DND-41 (cell line): Measurements from ENCODE around the gene BRAF.
"Not testable (repeated sequence)": the region's sequence is repeated elsewhere in the genome, so short reads cannot be mapped to it uniquely, and the experiment has no call there.

Source experiments
- ATAC-seq: fragments of 200-7000 bp; cut with Tn5 transposase; 3 replicates; pipeline ENCODE4 v1.9.1; 2021; ENCODE audit warnings: low read depth; ENCODE audit not compliant: insufficient read depth
- DNase-seq: peaks from one replicate; pipeline ENCODE4 v3.0.0-alpha.2; 2020
- H2AFZ ChIP-seq: 2 replicates; pipeline ENCODE4 v1.6.0; 2012; ENCODE audit warnings: low read depth, low read length
- H3K27ac ChIP-seq: 2 replicates; pipeline ENCODE4 v1.5.1; 2012; ENCODE audit warnings: low read length, inconsistent platforms
- H3K27me3 ChIP-seq: fragments of 200-600 bp; sonication (generic); 2 replicates; pipeline ENCODE4 v1.6.0; 2012; ENCODE audit warnings: low read length, mild to moderate bottlenecking, inconsistent platforms; ENCODE audit not compliant: insufficient read depth, poor library complexity
- H3K36me3 ChIP-seq: 2 replicates; pipeline ENCODE4 v1.5.1; 2012; ENCODE audit warnings: low read length, inconsistent platforms; ENCODE audit not compliant: insufficient read depth
- H3K4me1 ChIP-seq: 2 replicates; pipeline ENCODE4 v1.5.1; 2012; ENCODE audit warnings: mild to moderate bottlenecking, low read length; ENCODE audit not compliant: insufficient read depth
- H3K4me2 ChIP-seq: 2 replicates; pipeline ENCODE4 v1.6.0; 2012; ENCODE audit warnings: mild to moderate bottlenecking, moderate library complexity, low read length, inconsistent platforms; ENCODE audit not compliant: insufficient read depth
- H3K4me3 ChIP-seq, 2 experiments: fragments of 200-600 bp in 1 of 2; shearing (Covaris generic) in 1 of 2; 2 replicates each; pipeline ENCODE4 v1.5.1; 2012 to 2016; ENCODE audit warnings: inconsistent platforms in 2 of 2, low read length in 2 of 2, mild to moderate bottlenecking in 2 of 2, low read depth in 1 of 2, moderate library complexity in 1 of 2
- H3K79me2 ChIP-seq: 2 replicates; pipeline ENCODE4 v1.6.0; 2012; ENCODE audit warnings: low read length, inconsistent platforms; ENCODE audit not compliant: insufficient read depth
- H3K9ac ChIP-seq: 2 replicates; pipeline ENCODE4 v1.6.0; 2012; ENCODE audit warnings: low read depth, mild to moderate bottlenecking, inconsistent platforms, low read length, moderate library complexity
- H3K9me3 ChIP-seq: 2 replicates; pipeline ENCODE4 v1.5.1; 2012; ENCODE audit warnings: low read length, moderate library complexity, mild to moderate bottlenecking, inconsistent platforms; ENCODE audit not compliant: insufficient read depth, severe bottlenecking
- H4K20me1 ChIP-seq: 2 replicates; pipeline ENCODE4 v1.6.0; 2012; ENCODE audit warnings: low read length; ENCODE audit not compliant: insufficient read depth
- EZH2 ChIP-seq: IDR thresholded peaks from 3 replicates; pipeline ENCODE4 v1.6.1; 2012; ENCODE audit warnings: borderline replicate concordance, low read depth, mild to moderate bottlenecking, moderate library complexity, low read length, inconsistent platforms; ENCODE audit not compliant: severe bottlenecking
- TF ChIP-seq, protein P1 (sequence below): IDR thresholded peaks from 2 replicates; pipeline ENCODE4 v1.5.1; 2012; ENCODE audit warnings: borderline replicate concordance, low read length, moderate library complexity, mild to moderate bottlenecking; ENCODE audit not compliant: poor library complexity, severe bottlenecking; ENCODE audit errors: extremely low read depth

The BRAF gene

DNA sequence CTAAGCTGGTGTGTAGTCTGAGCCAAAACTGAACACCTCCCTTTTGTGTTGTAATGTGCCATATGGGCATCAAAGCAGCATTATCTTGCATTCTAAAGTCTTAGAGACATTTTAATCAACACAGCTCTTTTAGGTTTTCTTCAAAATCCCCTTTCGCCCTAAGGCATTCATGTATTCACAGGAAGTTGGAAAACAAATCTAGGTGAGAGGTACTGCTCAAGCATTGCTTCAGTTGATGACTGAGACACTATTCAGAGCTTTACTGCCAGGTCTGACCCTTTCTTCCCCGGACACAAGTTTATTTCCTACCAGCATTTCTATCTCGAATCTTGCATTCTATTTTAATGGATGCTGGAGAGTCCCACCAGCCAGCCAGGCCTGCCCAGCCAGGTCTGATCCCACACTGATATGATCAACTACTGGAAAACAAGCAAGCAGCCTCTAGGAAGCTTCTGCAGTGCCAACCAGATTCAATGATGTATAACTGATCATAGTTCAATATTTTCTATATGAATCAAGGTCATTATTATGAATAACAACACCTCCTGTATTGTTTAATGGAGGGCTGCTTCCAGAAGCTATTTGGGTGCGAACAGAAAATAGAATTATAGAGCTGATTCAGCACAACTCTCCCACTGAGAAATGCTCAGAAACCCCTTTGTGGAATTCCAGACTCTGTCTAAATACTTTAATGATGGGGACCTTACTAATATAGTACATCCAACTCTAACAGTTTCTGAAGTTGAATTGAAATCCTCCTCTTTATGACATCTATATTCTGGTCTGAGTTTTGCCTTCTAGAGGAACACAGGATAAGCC, 4.0 kb upstream of the BRAF start:
- ATAC-seq = no peak
- no peak for TF ChIP-seq EZH2
- TF ChIP-seq, protein P1, sequence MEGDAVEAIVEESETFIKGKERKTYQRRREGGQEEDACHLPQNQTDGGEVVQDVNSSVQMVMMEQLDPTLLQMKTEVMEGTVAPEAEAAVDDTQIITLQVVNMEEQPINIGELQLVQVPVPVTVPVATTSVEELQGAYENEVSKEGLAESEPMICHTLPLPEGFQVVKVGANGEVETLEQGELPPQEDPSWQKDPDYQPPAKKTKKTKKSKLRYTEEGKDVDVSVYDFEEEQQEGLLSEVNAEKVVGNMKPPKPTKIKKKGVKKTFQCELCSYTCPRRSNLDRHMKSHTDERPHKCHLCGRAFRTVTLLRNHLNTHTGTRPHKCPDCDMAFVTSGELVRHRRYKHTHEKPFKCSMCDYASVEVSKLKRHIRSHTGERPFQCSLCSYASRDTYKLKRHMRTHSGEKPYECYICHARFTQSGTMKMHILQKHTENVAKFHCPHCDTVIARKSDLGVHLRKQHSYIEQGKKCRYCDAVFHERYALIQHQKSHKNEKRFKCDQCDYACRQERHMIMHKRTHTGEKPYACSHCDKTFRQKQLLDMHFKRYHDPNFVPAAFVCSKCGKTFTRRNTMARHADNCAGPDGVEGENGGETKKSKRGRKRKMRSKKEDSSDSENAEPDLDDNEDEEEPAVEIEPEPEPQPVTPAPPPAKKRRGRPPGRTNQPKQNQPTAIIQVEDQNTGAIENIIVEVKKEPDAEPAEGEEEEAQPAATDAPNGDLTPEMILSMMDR = no peak
- H3K9ac ChIP-seq = no peak overlapping the region
- no peak for DNase-seq
- no peak overlapping the region for H3K27ac ChIP-seq
- H4K20me1 ChIP-seq = no peaks in the 10 kb centered on the region
- no peak overlapping the region for H3K4me3 ChIP-seq
- H3K4me2 ChIP-seq = no peak overlapping the region
- H3K4me1 ChIP-seq = peaks cover 7% of the 10 kb centered on the region
- peaks cover 8% of the 10 kb centered on the region for H3K79me2 ChIP-seq
- no peak overlapping the region for H2AFZ ChIP-seq
- H3K9me3 ChIP-seq = no peaks in the 10 kb centered on the region
- H3K27me3 ChIP-seq = peaks cover 12% of the 10 kb centered on the region
- no peaks in the 10 kb centered on the region; the same call in 1 of the 2 replicates for H3K36me3 ChIP-seq

DNA sequence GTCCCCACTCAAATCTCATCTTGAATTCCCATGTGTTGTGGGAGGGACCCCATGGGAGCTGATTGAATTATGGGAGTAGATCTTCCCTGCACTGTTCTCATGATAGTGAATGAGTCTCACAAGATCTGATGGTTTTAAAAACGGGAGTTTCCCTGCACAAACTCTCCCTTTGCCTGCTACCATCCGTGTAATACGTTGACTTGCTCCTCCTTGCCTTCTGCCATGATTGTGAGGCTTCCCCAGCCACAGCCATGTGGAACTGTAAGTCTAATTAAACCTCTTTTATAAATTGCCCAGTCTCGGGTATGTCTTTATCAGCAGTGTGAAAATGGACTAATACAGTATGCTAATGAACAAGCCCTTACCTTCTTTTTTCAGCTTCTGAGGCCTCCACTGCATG, 3.2 kb upstream of the BRAF start:
- not testable (repeated sequence) for DNase-seq, H2AFZ ChIP-seq, H3K27me3 ChIP-seq, H3K4me2 ChIP-seq, H3K4me3 ChIP-seq, H3K27ac ChIP-seq, H3K9ac ChIP-seq, H3K9me3 ChIP-seq, ATAC-seq, H4K20me1 ChIP-seq, H3K36me3 ChIP-seq
- H3K79me2 ChIP-seq = peaks cover 16% of the 10 kb centered on the region
- H3K4me1 ChIP-seq = peaks cover 15% of the 10 kb centered on the region

DNA sequence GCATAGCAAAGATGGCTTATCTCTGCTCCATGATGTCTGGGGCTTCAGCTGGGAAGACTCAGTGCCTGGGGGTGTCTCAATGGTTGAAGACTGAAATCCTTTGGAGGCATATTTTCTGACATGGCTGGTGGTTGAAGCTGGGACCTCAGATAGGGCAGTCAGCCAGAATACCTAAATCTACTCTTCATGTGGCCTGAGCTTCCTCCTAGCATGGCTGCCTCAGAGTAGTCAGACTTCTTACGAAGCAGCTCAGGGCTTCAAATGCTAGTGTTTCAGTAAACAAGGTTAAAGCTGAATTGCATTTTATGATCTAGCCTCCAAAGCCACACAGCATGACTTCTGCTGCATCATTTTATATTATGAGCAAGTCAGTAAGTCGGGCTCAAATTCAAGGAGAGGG, 2.6 kb upstream of the BRAF start:
- Histone ChIP-seq H3K4me3 (no peak overlapping the region), H3K9ac (no peak overlapping the region), H3K4me1 (peaks cover 21% of the 10 kb centered on the region), H3K79me2 (peaks cover 22% of the 10 kb centered on the region), H3K4me2 (no peak overlapping the region), H2AFZ (no peak overlapping the region; the same call in 1 of the 2 replicates), H3K27ac (no peak overlapping the region), H3K27me3 (peaks cover 2% of the 10 kb centered on the region), H3K9me3 (no peaks in the 10 kb centered on the region), H3K36me3 (no peaks in the 10 kb centered on the region; the same call in 1 of the 2 replicates), H4K20me1 (no peaks in the 10 kb centered on the region)
- no peak for ATAC-seq
- TF ChIP-seq, protein P1 = no peak
- TF ChIP-seq EZH2 = no peak
- no peak for DNase-seq

DNA sequence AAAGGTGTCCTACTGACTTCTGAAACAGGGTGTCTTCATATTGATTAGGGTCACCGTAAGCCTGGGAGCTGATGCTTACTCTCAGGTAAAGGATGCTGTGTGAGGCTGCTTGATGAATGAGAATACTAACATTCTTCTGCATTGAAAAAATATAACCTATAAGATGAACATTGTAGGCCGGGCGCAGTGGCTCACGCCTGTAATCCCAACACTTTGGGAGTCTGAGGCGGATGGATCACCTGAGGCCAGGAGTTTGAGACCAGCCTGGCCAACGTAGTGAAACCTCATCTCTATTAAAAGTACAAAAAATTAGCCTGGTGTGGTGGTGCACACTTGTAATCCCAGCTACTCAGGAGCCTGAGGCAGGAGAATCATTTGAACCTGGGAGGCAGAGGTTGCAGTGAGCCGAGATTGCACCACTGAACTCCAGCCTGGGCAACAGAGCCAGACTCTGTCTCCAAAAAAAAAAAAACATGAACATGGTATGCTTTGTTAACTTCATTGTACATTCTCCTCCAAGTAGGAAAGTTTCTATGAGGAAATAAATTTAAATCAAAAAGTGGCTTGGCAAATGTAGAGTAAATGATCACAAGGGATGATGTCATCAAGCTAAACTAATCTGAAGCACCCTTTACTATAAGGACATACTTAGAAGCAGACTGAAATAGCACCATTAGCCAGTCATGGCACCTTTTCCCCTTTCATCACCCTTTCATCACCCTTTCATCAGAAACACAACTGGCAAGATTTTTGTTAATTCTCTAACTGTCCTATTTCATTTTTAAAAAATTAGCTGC, 1.5 kb upstream of the BRAF start:
- Histone ChIP-seq H3K27me3 (peaks cover 2% of the 10 kb centered on the region), H3K9me3 (no peaks in the 10 kb centered on the region), H3K36me3 (no peaks in the 10 kb centered on the region; the same call in 1 of the 2 replicates), H4K20me1 (no peaks in the 10 kb centered on the region), H3K4me3 (no peak overlapping the region), H3K9ac (no peak overlapping the region), H3K27ac (no peak overlapping the region), H3K4me1 (peaks cover 26% of the 10 kb centered on the region), H3K4me2 (no peak overlapping the region), H2AFZ (no peak overlapping the region), H3K79me2 (peaks cover 33% of the 10 kb centered on the region)
- DNase-seq (no peak), ATAC-seq (no peak)
- no peak for TF ChIP-seq EZH2
- TF ChIP-seq, protein P1 = no peak
